ENCODE measurements around the gene HYAL3.
"Not testable (repeated sequence)": the region's sequence is repeated elsewhere in the genome, so short reads cannot be mapped to it uniquely, and the experiment has no call there.

Gene HYAL3

DNA sequence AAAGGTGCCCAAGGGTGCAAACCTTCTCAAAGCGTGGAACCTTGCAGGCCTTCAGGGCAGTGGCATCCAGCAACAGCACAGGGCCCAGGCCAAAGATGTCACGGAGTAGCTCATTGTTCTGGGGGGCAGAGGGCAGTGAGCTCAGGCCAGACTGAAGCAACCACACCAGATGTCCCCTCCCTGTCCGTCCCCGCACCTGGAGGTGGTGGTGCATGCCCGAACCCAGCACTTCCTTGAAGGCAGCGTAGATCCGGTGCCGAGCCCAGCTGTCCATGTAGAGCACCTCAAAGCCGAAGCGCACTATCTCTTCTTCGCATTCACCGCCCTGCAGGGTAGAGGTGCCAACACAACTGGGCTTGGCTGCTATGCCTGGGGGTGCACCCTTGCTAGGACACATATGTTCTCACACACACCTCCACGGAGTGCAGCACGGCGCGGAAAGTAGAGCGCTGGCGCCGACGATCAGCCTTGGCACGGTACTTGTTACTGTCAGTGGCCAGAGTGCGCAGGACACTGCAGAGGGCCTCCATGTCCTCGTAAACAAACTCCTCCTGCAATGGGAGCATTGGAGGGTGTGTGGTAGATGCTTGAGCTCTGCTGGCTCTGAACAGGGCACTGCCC, 10.7 kb downstream of the HYAL3 start:
- DNase-seq (ENCODE audit: low read depth in 2 of 2), result no peak
- H3K4me3 ChIP-seq (replicated peaks in 1 of 2; ENCODE audit: low read depth in 2 of 2, low read length in 2 of 2), result no peak overlapping the region
- no peak for TF ChIP-seq CTCF (IDR thresholded peaks at IDR 0.05; ENCODE audit: low read depth, low read length)

DNA sequence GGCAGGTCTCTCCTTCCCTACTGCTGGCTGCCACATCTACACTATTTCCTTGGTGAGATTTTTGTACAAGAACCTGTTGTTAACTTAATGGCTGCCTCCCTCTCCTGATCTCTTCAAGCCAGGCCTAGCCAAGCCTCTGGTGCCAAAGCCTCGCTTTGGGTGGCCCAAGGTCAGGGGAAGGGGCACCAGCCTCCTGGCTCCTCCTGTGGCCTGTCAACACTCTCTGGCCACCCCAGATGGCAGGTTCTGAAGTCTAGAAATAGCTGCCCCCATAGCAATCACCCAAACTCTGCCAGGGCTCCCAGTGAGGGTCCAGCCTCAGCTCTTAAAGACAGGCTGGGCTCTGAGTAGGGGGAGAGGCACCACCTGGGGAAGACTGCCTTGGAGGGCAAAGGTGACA, 11.9 kb downstream of the HYAL3 start:
- DNase-seq (ENCODE audit: low read depth in 2 of 2), result no peak
- no peak overlapping the region for H3K4me3 ChIP-seq (replicated peaks in 1 of 2; ENCODE audit: low read depth in 2 of 2, low read length in 2 of 2)
- TF ChIP-seq CTCF (IDR thresholded peaks at IDR 0.05; ENCODE audit: low read depth, low read length), result no peak

GRCh38 chr3:50286322-50287227, 12.6 kb downstream of the HYAL3 start:
- no peak overlapping the region for H3K4me3 ChIP-seq (replicated peaks in 1 of 2; ENCODE audit: low read depth in 2 of 2, low read length in 2 of 2)

DNA sequence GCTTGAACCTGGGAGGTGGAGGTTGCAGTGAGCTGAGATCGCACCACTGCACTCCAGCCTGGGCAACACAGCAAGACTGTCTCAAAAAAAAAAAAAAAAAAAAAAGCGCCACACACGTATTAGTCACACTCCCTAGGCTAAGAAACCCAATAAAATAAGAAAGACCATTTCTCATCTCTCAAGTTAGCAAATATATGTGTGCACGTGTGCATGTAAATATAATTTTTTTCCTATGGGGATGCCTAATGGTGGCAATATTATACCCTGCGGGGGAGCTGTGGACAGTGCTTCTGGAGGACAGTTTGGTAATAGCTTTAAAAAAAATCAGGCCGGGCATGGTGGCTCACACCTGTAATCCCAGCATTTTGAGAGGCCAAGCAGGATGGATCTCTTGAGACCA, 15.1 kb downstream of the HYAL3 start:
- not testable (repeated sequence) for H3K4me3 ChIP-seq (replicated peaks in 1 of 2; ENCODE audit: low read depth in 2 of 2, low read length in 2 of 2); DNase-seq (ENCODE audit: low read depth in 2 of 2)

More at GRCh38 chr3:50286322-50287227, 12.6 kb downstream of the HYAL3 start:
- TF ChIP-seq CTCF (IDR thresholded peaks at IDR 0.05; ENCODE audit: low read depth, low read length), result no peak
- no peak for DNase-seq (ENCODE audit: low read depth in 2 of 2)

- DNase-seq (ENCODE audit: low read depth in 2 of 2), result no peak
- TF ChIP-seq CTCF (IDR thresholded peaks at IDR 0.05; ENCODE audit: low read depth, low read length), result no peak
- H3K4me3 ChIP-seq (replicated peaks in 1 of 2; ENCODE audit: low read depth in 2 of 2, low read length in 2 of 2), result no peak overlapping the region
These were observed 19.8 kb downstream of the HYAL3 start for GRCh38 chr3:50279255-50280016.

- TF ChIP-seq CTCF (IDR thresholded peaks at IDR 0.05; ENCODE audit: low read depth, low read length), result no peak
- no peak for DNase-seq (ENCODE audit: low read depth in 2 of 2)
- no peak within 1 kb of the TSS for H3K4me3 ChIP-seq (replicated peaks in 1 of 2; ENCODE audit: low read depth in 2 of 2, low read length in 2 of 2)
These were observed 20.4 kb downstream of the HYAL3 start, which contains the start of gene LSMEM2 for GRCh38 chr3:50278880-50279224. Gene LSMEM2, plus strand, starts transcription at chr3:50279087. Its CDS starts 27 bp downstream, at chr3:50279114.
